AG04450 (cell line): ENCODE data around the gene C3orf22. TPM values are rescaled to one million over a fixed set of nuclear protein-coding genes. Genes with fewer than 3 reads are reported as not detected.

Experiments used
- CTCF ChIA-PET: fragments of 300-600, 350-600 bp; formaldehyde crosslinking; extraction: SDS; loops from one replicate; lab custom pipeline; 2022; ENCODE audit warnings: antibody characterized with exemption, inconsistent platforms; lab: Charles Lee
- POLR2A ChIA-PET: fragments of 350-600 bp; formaldehyde crosslinking; extraction: SDS; loops from one replicate; lab custom pipeline; 2021; ENCODE audit warnings: antibody characterized with exemption, inconsistent platforms; lab: Yijun Ruan, JAX
- DNase-seq: peaks from one replicate; pipeline ENCODE4 v3.0.0-alpha.2; 2011; ENCODE audit warnings: low read depth, low spot score
- H3K27ac ChIP-seq: one replicate; pipeline ENCODE4 v1.5.1; 2012; ENCODE audit warnings: low read depth, low read length, control low read depth
- H3K27me3 ChIP-seq: one replicate; pipeline ENCODE4 v1.6.0; 2012; ENCODE audit warnings: low read length; ENCODE audit not compliant: control insufficient read depth, insufficient read depth
- H3K4me3 ChIP-seq: 2 replicates; pipeline ENCODE4 v1.5.1; 2011; ENCODE audit warnings: mild to moderate bottlenecking, low read depth, low read length, control low read depth
- H3K9me3 ChIP-seq: 2 replicates; pipeline ENCODE4 v1.5.1; 2012; ENCODE audit warnings: low read length; ENCODE audit not compliant: control insufficient read depth, insufficient read depth
- polyA plus RNA-seq: library from polyadenylated mRNA; depleted of rRNA; stranded (reverse); fragments of >200 nt; gene quantifications from 2 replicates; pipeline ENCODE4 v1.2.3, GENCODE V29; 2011
- TF ChIP-seq, protein P1 (sequence below): IDR thresholded peaks from 2 replicates; pipeline ENCODE4 v1.5.1; 2011; ENCODE audit warnings: low read depth, low read length, control low read depth, inconsistent platforms

Gene C3orf22
- polyA plus RNA-seq, 1 experiment = not detected

DNA sequence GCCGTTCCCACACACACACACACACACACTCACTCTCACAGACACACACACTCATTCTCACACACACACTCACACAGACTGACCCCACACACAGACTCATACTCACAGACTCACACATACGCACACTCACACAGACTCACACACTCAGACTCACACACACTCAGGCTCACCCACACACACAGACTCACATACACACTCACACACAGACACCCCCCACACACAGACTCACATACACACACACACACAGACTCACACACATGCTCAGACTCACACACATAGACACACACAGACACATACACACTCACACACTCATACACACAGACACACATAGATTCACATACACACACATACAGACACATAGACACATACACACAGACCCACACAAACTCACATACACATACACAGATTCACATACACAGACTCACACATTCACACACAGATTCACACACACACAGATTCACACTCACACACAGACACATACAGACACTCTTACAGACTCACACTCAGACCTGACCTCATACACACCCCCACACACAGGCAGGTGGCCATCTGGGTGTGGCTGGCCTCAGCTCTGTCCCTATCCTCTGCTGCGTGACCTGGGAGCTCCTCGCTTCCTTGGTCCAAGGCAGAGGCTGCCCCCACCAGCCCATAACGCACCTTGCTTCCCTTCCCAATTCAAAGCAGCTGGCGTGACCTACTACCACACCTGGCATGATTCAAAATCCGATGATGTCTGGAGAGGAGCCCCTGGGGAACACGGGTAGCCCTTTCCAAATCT lies 1.9 kb downstream of the C3orf22 start:
- H3K4me3 ChIP-seq = no peak overlapping the region

DNA sequence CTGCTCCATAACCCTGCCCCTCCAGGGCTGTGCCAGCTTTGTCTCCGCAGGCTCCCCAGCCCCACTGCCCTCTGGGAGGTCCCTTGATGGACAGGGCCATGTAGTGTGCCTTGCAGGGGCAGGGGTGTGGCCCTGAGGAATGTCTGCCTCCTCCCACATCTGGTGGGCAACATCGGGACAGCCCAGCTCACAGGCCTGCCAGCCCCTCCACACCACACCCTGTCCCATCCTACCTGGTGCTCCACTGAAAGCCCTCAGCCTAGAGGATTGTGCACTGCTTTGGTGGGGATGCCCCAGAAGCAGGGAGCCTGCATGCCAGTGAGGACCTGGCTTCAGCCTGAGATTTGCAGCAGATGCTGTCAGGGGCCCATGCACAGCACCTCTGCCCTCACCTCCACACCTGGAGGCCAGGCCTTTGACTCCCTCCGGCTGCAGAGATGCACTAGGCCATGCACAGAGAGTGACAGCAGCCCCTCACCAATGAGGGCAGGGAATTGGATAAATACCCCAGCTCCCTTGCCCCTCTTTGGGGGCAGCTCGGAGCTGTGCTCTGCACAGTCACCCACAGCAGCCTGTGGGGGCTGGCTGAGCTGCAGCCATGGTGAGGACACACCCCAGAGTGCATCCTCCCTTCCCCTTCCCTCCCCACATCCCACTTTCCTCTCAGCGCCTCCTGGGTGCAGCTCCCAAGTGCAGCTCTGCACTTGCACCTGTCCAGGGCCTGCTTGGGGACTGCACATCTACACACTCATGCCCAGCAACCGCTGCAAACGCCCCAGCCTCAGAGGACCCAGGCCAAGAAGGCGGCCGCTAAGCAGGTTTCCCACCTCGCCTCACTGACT lies 2.7 kb downstream of the C3orf22 start:
- DNase-seq = no peak
- no peak overlapping the region for H3K4me3 ChIP-seq
- ChIA-PET CTCF (no interaction called here), POLR2A (no interaction called here)
- no peaks in the 10 kb centered on the region; the same call in 1 of the 2 replicates for H3K9me3 ChIP-seq
- TF ChIP-seq, protein P1, sequence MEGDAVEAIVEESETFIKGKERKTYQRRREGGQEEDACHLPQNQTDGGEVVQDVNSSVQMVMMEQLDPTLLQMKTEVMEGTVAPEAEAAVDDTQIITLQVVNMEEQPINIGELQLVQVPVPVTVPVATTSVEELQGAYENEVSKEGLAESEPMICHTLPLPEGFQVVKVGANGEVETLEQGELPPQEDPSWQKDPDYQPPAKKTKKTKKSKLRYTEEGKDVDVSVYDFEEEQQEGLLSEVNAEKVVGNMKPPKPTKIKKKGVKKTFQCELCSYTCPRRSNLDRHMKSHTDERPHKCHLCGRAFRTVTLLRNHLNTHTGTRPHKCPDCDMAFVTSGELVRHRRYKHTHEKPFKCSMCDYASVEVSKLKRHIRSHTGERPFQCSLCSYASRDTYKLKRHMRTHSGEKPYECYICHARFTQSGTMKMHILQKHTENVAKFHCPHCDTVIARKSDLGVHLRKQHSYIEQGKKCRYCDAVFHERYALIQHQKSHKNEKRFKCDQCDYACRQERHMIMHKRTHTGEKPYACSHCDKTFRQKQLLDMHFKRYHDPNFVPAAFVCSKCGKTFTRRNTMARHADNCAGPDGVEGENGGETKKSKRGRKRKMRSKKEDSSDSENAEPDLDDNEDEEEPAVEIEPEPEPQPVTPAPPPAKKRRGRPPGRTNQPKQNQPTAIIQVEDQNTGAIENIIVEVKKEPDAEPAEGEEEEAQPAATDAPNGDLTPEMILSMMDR = no peak
- H3K27me3 ChIP-seq = peaks cover 18% of the 10 kb centered on the region
- no peak overlapping the region for H3K27ac ChIP-seq

More for the DNA sequence above, 1.9 kb downstream of the C3orf22 start:
- ChIA-PET POLR2A (no interaction called here), CTCF (no interaction called here)
- H3K27me3 ChIP-seq = peaks cover 20% of the 10 kb centered on the region
- no peaks in the 10 kb centered on the region; the same call in 1 of the 2 replicates for H3K9me3 ChIP-seq
- no peak overlapping the region for H3K27ac ChIP-seq
- TF ChIP-seq, protein P1 = no peak
- DNase-seq = no peak

DNA sequence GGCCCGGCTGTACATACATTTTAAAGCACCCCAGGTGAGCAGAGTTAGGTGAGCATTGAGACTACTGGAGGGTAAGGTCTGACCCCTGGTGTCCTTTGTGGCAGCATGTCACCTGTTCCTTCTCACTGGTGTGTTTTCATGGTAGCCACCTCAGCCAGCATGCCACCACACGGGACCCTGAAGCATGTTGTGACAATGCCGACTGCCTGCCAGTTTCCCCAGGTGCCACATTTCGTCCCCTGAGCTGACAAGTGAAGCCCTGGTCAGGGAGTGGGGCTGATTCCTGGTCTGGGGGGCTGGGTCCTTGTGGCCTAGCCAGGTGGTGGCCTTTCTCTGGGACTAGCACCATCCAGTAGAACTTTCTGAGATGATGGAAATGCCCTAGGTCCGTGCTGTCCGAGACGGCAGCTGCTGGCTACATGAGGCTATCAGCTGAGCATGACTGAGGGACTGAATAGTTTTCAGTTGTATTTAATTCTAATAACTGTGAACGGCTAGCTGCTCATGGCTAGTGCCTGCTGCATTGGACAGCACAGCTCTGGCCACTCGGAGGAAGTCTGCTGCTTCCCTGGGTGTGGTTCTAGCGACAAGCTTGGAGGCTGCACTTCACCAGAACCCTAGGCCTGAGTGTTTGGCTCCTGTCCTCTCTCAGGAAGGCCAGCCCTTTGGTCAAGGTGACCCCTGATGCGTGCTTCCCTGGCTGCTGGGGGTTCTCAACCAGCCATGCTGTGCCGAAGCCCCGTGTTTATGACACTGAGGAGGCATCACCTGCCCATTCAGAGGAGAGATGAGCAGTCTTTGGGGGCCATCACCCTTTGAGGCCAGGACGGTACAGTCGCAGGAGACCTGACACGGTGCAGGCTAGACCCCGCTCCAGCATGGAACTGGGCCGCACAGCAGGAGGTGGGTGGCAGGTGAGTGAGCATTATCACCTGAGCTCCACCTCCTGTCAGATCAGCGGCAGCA lies 3.9 kb downstream of the C3orf22 start:
- TF ChIP-seq, protein P1 = no peak
- ChIA-PET CTCF (interaction anchor here (0.6 kb wide), 1 partner anchor 106 kb away, joined by 3 read pairs; no protein-coding TSS in a partner anchor), POLR2A (no interaction called here)
- no peak for DNase-seq
- H3K27ac ChIP-seq = no peak overlapping the region
- H3K27me3 ChIP-seq = peaks cover 18% of the 10 kb centered on the region
- no peaks in the 10 kb centered on the region; the same call in 1 of the 2 replicates for H3K9me3 ChIP-seq
- H3K4me3 ChIP-seq = no peak overlapping the region

DNA sequence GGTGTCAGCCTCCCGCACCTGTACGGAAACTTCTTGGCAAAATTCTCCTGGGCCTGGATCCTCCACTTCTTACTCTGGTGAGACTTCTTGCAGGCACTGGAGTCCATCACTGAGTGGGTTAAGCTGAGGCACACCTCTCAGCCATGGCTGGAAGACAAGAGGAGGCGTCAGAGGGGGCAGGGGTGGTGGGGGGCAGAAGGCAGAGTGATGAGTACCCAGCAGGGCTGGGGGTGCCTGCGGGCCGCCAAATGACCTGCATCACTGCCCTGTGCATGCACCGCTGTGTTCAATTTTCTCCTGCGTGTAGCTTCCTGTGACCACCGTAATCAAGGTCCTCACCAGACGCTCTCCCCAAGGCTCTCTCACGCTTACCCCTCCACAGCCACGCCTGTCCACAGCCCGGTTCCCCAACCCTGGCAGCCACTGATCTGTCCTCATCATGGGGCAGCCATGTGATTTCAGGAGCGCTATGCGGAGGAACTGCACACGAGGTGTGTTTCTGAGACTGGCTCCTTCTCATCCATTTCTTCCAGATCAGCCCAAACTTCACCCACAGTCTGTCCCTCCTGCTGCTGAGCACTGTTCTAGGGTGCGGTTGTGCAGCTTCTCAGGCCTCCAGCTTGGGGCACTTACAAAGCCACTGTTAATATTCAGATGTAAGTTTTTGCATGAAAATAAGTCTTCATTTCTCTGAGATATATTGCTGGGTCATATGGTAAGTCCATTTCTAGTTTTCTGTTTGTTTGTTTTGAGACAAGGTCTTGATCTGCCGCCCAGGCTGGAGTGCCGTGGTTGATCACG lies 5.2 kb downstream of the C3orf22 start:
- TF ChIP-seq, protein P1 = no peak
- DNase-seq = no peak
- Histone ChIP-seq H3K9me3 (no peaks in the 10 kb centered on the region; the same call in 1 of the 2 replicates), H3K27me3 (peaks cover 19% of the 10 kb centered on the region), H3K27ac (no peak overlapping the region), H3K4me3 (no peak overlapping the region)
- ChIA-PET CTCF (no interaction called here), POLR2A (no interaction called here)
